ENCODE measurements around the gene COL10A1. TPM values are rescaled to one million over a fixed set of nuclear protein-coding genes. Genes with fewer than 3 reads are reported as not detected.
A peak's percentile ranks its signal among the peaks of the same experiment; 100 is the strongest.

Gene COL10A1
- total RNA-seq, 1 donor from 2014 or later: not detected

GRCh38 chr6:116133453-116133852, 7.5 kb upstream of the COL10A1 start:
- DNase-seq (no peak), ATAC-seq (no peak)
- intact Hi-C loops (cut with micrococcal nuclease): no loop called here

- DNase-seq: no peak
- peak; percentile 84 for ATAC-seq
- intact Hi-C loops (cut with micrococcal nuclease): no loop called here
These were observed 2.0 kb upstream of the COL10A1 start for GRCh38 chr6:116127771-116128493.

- no peak for DNase-seq
- intact Hi-C loops (cut with micrococcal nuclease): no loop called here
- no peak for ATAC-seq
These were observed 5.5 kb downstream of the COL10A1 start for GRCh38 chr6:116120430-116120829.

GRCh38 chr6:116118608-116119007, 7.3 kb downstream of the COL10A1 start:
- DNase-seq (no peak), ATAC-seq (no peak)
- intact Hi-C loops (cut with micrococcal nuclease): no loop called here

DNA sequence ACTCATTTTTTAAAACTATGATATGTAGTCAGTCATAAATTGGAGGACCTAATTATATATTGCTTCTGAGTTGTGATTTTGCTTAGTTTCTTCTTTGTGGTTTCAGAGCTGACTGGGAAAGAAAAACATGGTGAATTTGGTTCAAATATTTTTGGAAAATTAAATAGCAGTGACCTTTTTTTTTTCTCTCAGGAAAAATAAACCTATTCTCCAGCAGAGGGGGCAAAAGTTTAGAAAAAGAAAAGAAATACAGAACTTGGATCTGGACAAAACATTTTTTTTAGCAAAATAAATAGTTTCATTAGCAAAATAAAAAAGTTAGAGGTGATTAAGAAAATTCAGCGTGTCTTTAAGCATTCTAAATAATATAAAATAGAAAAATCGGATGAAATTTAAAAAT, 10.2 kb downstream of the COL10A1 start:
- DNase-seq (no peak), ATAC-seq (no peak)
- intact Hi-C loops (cut with micrococcal nuclease): no loop called here

DNA sequence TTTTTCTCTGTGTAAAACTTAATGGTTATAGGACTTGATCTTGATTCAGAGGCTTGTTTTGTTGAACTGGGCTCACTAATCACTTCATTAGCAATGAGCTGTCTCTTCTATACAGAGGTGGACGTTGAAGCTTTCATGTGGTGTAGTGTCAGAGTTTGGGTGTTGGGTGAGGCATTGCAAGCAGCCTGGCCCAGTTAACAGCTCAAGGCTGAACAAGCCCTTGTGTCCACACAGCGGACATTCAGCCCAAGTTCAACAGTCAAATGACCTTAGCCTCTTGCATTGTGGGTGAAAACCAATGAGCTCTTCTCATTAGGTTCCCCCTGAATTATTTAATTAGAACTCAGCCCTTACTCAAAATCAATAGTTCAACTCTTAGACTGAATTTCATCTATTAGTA, 12.5 kb downstream of the COL10A1 start:
- no peak for ATAC-seq
- intact Hi-C loops (cut with micrococcal nuclease): no loop called here
- no peak for DNase-seq

GRCh38 chr6:116111552-116112528, 14.1 kb downstream of the COL10A1 start:
- DNase-seq (no peak), ATAC-seq (no peak)
- intact Hi-C loops (cut with micrococcal nuclease): no loop called here

GRCh38 chr6:116108836-116109235, 17.1 kb downstream of the COL10A1 start:
- no peak for DNase-seq
- intact Hi-C loops (cut with micrococcal nuclease): no loop called here
- peak; percentile 34 for ATAC-seq

- DNase-seq (no peak), ATAC-seq (no peak)
- intact Hi-C loops (cut with micrococcal nuclease): no loop called here
These were observed 19.8 kb downstream of the COL10A1 start for GRCh38 chr6:116106146-116106545.

DNA sequence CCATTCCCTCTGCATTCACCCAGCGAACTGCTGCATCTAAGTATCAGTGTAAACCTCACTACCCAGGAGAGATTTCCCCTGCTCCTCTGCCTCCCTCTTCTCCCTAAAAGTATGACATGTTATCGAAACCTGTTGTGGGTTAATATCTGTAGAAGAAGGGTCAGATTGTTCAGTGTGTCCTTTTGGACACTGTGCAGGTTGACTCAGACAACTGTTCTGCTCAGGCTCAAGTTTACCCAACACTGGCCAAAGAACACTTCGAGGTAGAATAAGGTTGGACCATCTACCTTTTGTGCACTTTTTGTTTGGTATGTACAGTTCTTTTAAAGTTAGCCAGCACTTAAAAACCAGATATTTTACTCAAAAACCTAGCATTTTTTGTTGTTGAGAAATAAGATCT, 20.7 kb downstream of the COL10A1 start:
- ATAC-seq: no peak
- intact Hi-C loops (cut with micrococcal nuclease): no loop called here

GRCh38 chr6:116104636-116105035, 21.3 kb downstream of the COL10A1 start:
- ATAC-seq (no peak), DNase-seq (no peak)
- intact Hi-C loops (cut with micrococcal nuclease): no loop called here

More for the DNA sequence above, 20.7 kb downstream of the COL10A1 start:
- DNase-seq: no peak

DNA sequence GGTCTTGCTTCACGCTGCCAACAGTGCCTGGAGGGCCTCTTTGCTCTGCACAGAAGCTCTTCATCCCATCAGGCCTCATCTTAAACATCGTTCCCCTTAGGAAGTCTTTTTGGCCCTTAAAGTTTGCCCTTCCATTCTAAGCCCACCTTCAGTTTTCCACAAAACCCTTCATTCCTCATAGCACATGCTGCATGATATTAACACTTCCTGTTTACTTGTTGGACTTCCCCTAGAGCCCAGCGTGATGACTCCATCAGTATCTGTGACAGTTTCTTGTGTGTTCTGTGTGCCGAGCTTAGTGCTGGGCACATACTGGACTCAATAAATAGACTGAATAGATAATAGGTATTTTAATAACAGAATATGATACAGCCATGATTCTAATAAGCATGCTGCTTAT, 23.1 kb downstream of the COL10A1 start:
- ATAC-seq: no peak
- DNase-seq: no peak
- intact Hi-C loops (cut with micrococcal nuclease): no loop called here

DNA sequence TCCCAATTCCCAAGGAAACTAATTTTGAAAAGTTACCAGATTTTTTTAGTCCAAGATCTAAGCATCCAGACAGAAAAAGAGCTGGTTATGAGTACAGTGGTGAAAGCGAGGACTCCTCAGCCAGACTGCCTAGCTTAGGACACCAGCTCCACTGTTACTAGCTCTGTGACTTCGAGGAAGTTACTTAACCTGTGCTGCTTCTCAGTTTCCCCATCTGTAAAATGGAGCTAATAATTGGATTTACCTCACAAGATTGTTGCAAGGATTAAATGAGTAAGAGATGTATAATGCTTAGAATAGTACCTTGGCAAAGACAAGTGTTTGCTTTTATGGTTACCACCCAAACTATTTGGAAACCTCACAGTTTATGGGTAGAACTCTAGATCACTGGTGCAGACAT, 24.1 kb downstream of the COL10A1 start:
- intact Hi-C loops (cut with micrococcal nuclease): no loop called here
- ATAC-seq (no peak), DNase-seq (no peak)

DNA sequence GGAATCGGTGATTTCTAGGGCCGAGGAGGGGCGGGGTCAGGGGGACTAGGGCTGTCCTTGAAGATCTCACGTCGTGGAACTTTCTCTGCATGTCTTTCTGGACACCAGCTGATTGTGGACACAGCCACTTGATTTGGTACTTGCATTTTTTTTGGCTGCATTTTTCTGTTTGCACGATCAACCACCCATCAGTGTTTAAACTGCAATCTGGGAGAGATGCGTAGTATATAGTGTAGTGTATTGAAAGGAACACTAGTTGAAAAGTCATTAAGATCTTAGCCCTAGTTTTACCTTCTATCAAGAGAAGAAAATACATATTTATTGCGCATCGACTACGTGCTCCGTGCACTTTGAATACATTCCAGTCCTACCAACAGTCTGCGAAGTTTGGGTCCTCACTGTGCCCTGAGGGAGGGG, 24.6 kb downstream of the COL10A1 start:
- no peak for DNase-seq
- peak; percentile 1 for ATAC-seq
- intact Hi-C loops (cut with micrococcal nuclease): no loop called here

GRCh38 chr6:116100419-116101301, 25.3 kb downstream of the COL10A1 start, which contains the start of gene NT5DC1:
NT5DC1 (plus strand) TSS chr6:116100853; CDS start chr6:116100931, 78 bp downstream.
- DNase-seq (peak; percentile 93), ATAC-seq (peak; percentile 97)
- intact Hi-C loops (cut with micrococcal nuclease): no loop called here

DNA sequence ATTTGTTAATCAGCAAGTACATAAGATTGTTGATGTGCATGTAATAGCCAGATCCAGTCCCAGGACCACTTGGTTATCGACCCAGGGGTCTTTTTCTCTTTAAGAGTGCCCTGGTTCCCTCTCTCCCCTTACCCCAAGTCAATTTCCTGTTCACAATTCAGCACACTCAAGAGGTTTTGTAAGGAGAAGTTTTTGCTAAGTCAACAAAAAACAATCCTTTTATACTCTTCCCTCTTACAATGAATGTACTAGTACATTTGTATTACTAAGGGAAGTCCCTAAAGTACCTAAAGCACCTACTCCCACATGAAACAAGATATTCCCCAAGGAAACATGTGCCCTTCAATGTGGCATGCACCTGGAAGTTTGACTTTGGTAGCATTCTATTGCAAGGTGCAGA, 26.9 kb downstream of the COL10A1 start:
- no peak for DNase-seq
- no peak for ATAC-seq
- intact Hi-C loops (cut with micrococcal nuclease): loop anchor here (5.0 kb wide), 1 partner anchor 87 kb away; no protein-coding TSS in a partner anchor

- DNase-seq (no peak), ATAC-seq (no peak)
- intact Hi-C loops (cut with micrococcal nuclease): loop anchor here (5.0 kb wide), 1 partner anchor 85 kb away; no protein-coding TSS in a partner anchor
These were observed 28.7 kb downstream of the COL10A1 start for GRCh38 chr6:116096979-116097816.

All from left ventricle myocardium superior (tissue), 1 donor.